SU-DHL-6 (cell line): ENCODE results near the gene COL6A3.

Source experiments
- CTCF ChIP-seq: fragments of 200-600 bp; sonication (generic); IDR thresholded peaks from one replicate; pipeline ENCODE4 v1.5.1; 2017; ENCODE audit warnings: antibody characterized with exemption, mild to moderate bottlenecking, low read length, moderate library complexity; ENCODE audit not compliant: insufficient read depth, poor library complexity, severe bottlenecking
- EZH2phosphoT487 ChIP-seq: fragments of 200-600 bp; sonication (generic), shearing (Covaris generic); conservative IDR thresholded peaks from 2 replicates; pipeline ENCODE4 v1.6.1; 2018; ENCODE audit warnings: mild to moderate bottlenecking, antibody characterized with exemption, low read length, moderate library complexity, mixed read lengths

GRCh38 chr2:237280939-237281338 lies 133.0 kb downstream of the COL6A3 start:
- no peak for TF ChIP-seq CTCF
- no peak for TF ChIP-seq EZH2phosphoT487
